ENCODE measurements around the gene DEDD2. TPM values are rescaled to one million over a fixed set of nuclear protein-coding genes. Genes with fewer than 3 reads are reported as not detected.

DEDD2 gene
- total RNA-seq, 1 experiment from 2014 or later = 23.9 TPM

- in situ Hi-C loops (cut with HindIII; ENCODE audit: low pct_unique_long_range_greater_than_20kb, low sequenced_read_pairs) = no loop called here
- no peak for DNase-seq (ENCODE audit: low read depth, low spot score)
Measured at GRCh38 chr19:42188665-42189064, 28.8 kb downstream of the DEDD2 start.

DNA sequence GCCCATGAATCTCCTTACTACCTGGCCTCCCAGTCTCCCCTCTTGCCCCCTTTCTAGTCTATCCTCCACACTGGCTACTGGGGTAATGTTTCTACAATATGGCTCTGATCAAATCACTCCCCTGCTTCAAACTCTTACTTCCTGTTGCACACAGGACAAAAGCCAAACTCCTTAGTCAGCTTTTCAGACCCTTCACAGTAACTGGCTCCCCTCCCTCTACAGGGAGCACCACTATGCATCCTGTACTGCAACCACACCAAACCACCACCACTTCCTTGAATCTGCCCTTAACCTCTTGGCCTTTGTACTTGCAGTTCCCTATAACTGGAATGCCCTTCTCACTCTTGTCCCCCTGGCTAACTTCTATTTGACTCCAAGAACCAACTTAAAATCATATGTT is 32.2 kb downstream of the DEDD2 start:
- DNase-seq (ENCODE audit: low read depth, low spot score) = no peak
- in situ Hi-C loops (cut with HindIII; ENCODE audit: low pct_unique_long_range_greater_than_20kb, low sequenced_read_pairs) = no loop called here

DNA sequence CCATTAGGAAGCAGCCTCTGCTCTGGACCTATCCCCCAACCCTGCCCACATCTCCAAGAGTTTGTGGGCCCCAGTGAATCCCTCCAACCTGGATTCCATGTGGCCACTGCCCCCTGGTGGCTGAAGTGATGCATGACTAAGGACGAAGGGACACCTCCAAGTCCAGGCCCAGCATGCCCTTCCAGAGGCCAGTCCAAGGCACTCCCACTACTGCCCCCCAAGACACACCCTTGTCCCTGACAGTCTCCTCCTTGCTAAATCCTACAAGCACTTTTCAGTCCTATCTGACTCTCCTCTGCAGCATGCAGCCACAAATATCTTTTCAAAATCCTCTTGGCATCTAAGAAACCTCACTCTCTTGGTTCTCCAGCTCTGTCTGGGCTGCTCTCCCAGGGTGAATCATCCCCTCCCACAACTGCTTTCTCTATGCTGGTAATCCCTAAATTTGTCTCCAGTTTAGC is 33.0 kb downstream of the DEDD2 start:
- peak; percentile 86 for DNase-seq (ENCODE audit: low read depth, low spot score)
- in situ Hi-C loops (cut with HindIII; ENCODE audit: low pct_unique_long_range_greater_than_20kb, low sequenced_read_pairs) = no loop called here

- no peak for DNase-seq (ENCODE audit: low read depth, low spot score)
- in situ Hi-C loops (cut with HindIII; ENCODE audit: low pct_unique_long_range_greater_than_20kb, low sequenced_read_pairs) = no loop called here
Measured at GRCh38 chr19:42178791-42179674, 38.4 kb downstream of the DEDD2 start.

DNA sequence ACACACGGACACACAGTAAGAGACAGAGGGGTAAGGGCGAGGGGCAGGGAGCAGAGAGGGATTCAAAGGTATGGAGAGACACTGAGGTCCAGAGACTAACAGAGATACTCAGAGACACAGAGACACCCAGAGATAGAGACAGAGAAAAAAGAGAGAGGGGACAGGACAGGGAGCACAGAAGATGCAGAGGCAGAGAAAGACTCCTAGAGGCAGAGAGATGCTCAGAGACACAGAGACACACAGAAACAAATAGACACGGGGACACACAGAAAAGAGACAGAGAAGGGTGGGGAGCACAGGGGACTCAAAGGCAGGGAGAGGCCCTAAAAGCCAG is 39.8 kb downstream of the DEDD2 start:
- in situ Hi-C loops (cut with HindIII; ENCODE audit: low pct_unique_long_range_greater_than_20kb, low sequenced_read_pairs) = no loop called here
- no peak for DNase-seq (ENCODE audit: low read depth, low spot score)

DNA sequence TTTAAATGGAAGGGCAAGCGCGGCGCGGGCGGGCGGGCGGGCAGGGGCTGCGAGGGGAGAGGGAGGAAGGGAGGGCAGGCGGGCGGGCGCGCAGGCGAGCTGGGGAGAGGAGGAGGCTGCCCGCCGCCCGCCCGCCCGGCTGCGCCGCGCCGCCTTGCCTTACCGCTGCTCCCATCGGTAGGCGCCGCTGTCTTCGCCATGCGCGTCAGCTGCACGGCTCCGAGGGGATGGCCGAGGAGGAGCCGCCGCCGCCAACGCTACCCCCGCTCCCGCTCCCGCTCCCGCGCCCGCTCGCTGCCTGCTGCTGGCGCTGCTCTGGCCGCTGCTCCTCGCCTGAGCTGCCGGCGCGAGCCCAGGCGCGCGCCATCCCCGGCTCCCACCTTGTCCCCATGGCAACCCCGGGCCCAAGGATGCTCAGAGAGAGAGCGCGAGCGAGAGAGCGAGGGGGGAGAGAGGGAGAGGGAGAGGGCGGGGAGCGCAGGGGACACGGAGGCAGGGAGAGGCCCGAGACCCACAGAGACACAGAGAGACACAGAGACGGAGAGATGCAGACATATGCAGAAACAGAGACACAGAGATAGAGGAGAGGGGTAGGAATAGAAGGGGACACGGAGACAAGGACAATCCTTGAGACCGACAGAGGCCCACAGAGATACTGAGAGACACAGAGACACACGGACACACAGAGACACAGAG is 40.3 kb downstream of the DEDD2 start:
- in situ Hi-C loops (cut with HindIII; ENCODE audit: low pct_unique_long_range_greater_than_20kb, low sequenced_read_pairs) = no loop called here
- peak; percentile 63 for DNase-seq (ENCODE audit: low read depth, low spot score)

- in situ Hi-C loops (cut with HindIII; ENCODE audit: low pct_unique_long_range_greater_than_20kb, low sequenced_read_pairs) = no loop called here
- no peak for DNase-seq (ENCODE audit: low read depth, low spot score)
Measured at GRCh38 chr19:42176649-42176989, 40.9 kb downstream of the DEDD2 start.

DNA sequence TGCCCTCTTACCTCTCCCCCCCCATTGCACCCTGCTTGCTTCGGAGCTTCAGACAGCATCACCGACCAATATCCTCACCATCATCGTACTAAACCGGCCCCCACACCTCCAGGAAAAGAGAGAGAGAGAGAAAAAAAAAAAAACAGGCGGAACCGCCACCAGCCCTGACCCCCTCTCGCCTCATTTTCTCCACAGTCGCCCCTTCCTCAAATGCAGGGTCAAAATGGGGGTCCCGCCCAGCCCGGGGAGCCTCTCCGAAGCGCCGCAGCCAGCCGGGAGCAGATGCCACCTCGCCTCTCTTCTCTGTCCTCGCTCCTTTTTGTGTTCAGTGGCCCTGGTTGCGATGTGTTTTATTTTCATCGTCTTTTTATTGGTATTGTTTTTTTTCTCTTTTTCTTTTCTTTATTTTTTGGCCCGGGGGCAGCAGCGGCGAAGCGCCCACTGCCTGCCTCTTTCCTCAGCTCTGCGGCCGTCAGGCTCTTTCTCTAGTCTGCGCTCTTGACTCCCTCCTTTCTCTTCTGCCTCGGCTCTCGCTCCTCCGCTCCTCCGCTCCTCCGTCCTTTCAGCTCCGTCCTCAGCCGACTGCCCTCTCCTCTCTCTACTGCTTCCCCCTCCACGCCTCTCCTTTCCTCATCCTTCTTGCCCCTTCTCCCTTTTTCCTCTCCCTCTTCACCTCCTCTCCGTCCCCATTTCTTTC is 41.4 kb downstream of the DEDD2 start:
- no peak for DNase-seq (ENCODE audit: low read depth, low spot score)
- in situ Hi-C loops (cut with HindIII; ENCODE audit: low pct_unique_long_range_greater_than_20kb, low sequenced_read_pairs) = no loop called here

DNA sequence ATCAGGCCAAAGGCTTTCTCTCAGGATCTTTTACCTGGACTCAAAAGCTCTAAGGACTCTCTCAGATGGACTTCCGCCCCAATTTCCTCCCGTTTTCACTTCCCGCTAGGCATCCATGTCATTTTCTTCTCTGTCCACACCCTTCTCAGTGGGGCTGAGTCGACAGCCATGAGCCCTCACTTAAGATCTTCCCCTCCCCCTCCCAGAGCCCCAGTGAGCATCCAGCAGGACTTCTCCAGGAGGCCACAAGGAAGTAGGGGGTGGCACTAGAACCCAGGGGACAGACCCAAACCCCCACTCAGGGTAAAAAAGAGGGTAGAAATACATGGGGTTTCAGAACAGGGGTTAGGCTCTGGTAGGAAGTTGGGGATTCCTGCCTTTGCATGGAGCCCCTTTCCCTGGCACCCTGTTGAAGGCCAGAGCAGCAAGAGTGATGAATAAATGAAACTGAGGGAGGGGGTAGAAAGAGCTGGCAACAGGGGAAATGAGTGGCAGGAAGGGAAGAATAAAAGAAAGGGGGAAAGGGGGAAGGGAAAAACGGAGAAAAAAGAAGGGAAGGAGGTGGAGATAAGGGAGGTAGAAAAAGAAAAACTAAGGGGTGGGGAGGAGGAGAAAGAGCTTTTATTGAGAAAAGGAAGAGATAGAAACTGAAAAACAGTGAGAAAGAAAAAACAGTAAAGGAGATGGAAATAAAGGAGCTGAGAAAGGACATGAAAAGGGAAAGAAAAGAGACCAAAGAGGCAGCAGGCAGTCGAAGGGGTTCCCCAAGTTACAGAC is 42.3 kb downstream of the DEDD2 start:
- in situ Hi-C loops (cut with HindIII; ENCODE audit: low pct_unique_long_range_greater_than_20kb, low sequenced_read_pairs) = no loop called here
- DNase-seq (ENCODE audit: low read depth, low spot score) = no peak

- DNase-seq (ENCODE audit: low read depth, low spot score) = no peak
- in situ Hi-C loops (cut with HindIII; ENCODE audit: low pct_unique_long_range_greater_than_20kb, low sequenced_read_pairs) = no loop called here
Measured at GRCh38 chr19:42174188-42174587, 43.3 kb downstream of the DEDD2 start.

GRCh38 chr19:42173695-42174094 is 43.8 kb downstream of the DEDD2 start:
- DNase-seq (ENCODE audit: low read depth, low spot score) = no peak
- in situ Hi-C loops (cut with HindIII; ENCODE audit: low pct_unique_long_range_greater_than_20kb, low sequenced_read_pairs) = no loop called here

- DNase-seq (ENCODE audit: low read depth, low spot score) = no peak
- in situ Hi-C loops (cut with HindIII; ENCODE audit: low pct_unique_long_range_greater_than_20kb, low sequenced_read_pairs) = no loop called here
Measured at GRCh38 chr19:42172261-42172660, 45.2 kb downstream of the DEDD2 start.

DNA sequence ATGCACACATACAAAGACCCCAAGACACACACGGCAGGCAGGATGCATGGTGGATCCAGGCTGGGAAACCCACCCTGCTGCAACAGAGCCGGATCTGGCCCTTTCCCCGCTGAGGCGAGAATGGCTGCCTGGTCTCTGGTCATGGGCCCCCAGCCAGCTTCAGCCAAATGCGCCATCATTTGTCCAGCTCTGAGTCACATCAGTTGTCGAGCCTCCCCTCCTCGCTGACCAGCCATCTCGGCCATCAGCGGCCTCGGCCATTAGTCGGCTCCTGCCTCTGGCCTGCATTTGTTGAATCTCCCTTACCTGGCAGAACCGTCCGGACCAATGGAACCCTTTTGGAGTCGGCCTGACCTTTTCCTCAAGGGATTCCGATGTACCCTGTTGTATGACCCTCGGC is 46.8 kb downstream of the DEDD2 start:
- in situ Hi-C loops (cut with HindIII; ENCODE audit: low pct_unique_long_range_greater_than_20kb, low sequenced_read_pairs) = no loop called here
- DNase-seq (ENCODE audit: low read depth, low spot score) = no peak

DNA sequence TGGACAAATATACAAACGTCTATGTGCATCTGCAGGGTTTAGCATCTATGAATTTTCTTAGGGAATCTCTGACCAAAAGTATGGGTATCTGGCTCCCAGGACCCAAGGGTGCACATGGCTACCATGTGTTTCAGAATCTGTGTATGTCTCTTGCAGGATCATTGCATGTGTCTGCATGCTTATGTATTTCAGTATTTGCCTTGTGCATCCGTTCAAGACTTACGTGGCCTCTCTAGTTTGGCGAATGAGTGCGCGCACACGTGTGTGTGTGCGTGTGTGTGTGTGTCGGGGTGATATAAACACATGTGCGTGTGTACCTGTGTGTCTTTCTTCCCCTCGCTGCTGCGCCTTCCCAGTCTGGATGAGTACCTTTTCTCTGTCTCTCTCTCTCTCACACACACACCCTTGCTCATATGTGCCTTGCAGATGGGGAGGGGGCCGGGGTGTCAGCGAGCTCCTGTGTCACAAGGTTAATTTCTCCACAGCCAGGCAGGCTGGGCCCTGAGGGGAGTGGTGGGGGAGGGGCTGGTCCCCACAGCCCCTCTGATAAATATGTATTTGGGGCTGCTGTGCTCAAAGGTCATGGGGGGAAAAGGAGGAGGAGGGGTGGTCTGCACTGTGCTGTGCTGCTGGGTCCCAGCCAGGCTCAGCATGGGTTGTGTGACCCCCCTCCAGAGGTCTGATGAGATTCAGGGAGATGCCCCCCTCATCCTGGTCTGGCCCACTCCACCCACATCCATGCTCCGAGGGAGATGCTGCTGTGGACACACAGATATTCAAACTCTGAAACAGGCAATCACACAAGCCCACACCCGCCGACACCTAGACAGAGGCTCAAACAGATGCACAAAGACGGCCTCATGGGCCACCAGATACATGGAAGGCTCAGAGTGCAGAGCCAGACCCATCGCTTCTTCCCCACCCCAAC is 47.7 kb downstream of the DEDD2 start:
- in situ Hi-C loops (cut with HindIII; ENCODE audit: low pct_unique_long_range_greater_than_20kb, low sequenced_read_pairs) = no loop called here
- DNase-seq (ENCODE audit: low read depth, low spot score) = no peak

DNA sequence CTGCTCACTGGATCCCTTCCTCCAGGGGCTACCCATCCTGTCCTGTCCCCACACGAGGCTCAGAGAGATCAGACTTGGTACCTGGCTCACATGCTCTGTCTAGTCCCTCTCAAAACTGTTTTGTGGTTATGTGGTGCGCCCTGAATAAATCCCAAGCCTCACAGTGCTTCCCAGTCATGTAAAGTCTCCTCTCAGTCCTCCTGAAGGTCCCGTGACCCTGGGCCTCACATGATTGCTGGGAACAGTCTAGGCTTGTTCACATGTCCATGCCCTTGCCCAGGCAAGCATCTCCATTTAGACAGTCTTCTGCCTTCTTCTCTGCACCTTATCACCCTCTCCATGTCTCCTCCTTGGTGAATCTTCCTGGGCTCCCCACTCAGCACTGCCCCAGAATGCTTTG is 49.3 kb downstream of the DEDD2 start:
- in situ Hi-C loops (cut with HindIII; ENCODE audit: low pct_unique_long_range_greater_than_20kb, low sequenced_read_pairs) = no loop called here
- peak; percentile 76 for DNase-seq (ENCODE audit: low read depth, low spot score)

DNA sequence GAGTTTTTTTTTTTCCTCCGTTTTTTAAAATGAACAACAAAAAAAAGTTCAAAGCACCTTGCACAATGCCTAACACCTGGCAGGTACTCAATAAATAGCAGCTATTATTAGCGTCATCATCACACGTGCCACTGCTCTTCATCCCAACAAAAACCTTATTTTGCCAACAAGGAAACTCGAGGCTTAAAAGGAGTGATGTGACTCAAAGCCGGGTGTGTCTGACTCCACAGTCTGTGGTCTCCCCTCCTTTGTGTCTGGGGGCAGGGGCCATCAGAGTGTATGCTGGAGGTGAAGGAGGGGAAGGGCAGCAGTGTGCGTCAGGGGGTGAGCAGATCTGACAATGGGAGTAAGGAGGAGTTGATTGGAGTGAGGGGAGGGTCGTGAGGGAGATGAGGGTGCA is 51.2 kb downstream of the DEDD2 start:
- no peak for DNase-seq (ENCODE audit: low read depth, low spot score)
- in situ Hi-C loops (cut with HindIII; ENCODE audit: low pct_unique_long_range_greater_than_20kb, low sequenced_read_pairs) = no loop called here

DNA sequence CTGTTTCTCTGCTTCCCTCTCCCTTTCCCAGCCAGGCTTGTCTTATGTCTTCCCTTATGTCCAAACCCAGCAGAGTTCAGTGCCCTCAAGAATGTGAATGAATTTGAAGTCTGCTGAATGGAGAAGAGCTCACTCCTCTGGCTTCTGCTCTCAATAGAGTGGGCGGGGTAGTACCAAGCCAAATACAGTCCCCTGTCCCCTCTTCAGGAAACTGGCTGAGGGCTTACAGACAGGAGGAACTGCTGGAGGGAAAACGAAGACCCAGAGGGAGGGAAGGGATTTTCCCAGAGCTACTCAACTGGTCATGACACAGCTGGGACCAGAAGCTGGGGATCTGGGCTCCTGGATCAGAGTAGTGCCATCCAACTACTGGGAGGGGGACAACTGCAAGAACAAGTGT is 52.3 kb downstream of the DEDD2 start:
- in situ Hi-C loops (cut with HindIII; ENCODE audit: low pct_unique_long_range_greater_than_20kb, low sequenced_read_pairs) = no loop called here
- no peak for DNase-seq (ENCODE audit: low read depth, low spot score)

All from SK-MEL-5 (cell line).